ENCODE data around the gene MTMR1. TPM values are rescaled to one million over a fixed set of nuclear protein-coding genes. Genes with fewer than 3 reads are reported as not detected.

Gene MTMR1
- total RNA-seq, 1 donor from 2014 or later, result 28.4 TPM

DNA sequence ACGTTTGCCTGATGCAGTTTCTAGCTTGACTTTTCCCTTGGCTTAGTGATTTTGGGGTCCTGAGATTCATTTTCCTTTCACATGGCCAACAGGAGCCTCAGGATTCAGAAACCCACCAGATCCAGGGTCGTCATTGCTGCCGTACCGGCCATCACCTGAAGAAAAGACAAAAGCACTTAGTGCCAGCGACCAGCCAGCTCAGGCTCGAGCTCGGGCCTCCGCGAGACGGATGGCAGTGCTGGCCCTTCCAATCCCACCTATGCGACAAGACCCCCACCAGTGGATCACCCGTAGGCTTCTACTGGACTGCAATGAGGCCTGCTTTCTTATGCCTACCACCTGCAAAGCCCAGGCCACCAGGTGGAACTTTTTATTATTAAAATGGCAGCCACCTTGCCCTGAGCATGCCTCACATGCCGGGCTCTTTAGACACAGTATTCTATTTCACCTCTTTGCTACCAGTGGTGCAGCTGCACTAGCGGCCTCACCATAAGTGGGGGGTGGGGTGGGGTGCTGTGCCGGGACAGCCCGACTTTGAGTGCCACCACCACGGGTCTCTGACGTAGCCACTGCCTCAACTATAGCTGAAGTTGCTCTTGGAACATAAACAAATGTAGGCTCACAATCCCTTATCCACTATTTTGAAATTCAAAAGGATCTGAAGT, 84.3 kb downstream of the MTMR1 start:
- Mint-ChIP-seq H3K36me3 (ENCODE audit: insufficient read depth) (peaks cover 11% of the 10 kb centered on the region), H3K27ac (no peak overlapping the region), H3K9me3 (ENCODE audit: low read depth) (no peaks in the 10 kb centered on the region), H3K4me3 (ENCODE audit: low read depth) (no peak overlapping the region), H3K4me1 (ENCODE audit: low read depth) (no peaks in the 10 kb centered on the region), H3K27me3 (no peaks in the 10 kb centered on the region)
- no peak for DNase-seq (ENCODE audit: low spot score, unreplicated experiment)
- no peak for TF ChIP-seq CTCF (IDR thresholded peaks at IDR 0.05; ENCODE audit: unreplicated experiment)

DNA sequence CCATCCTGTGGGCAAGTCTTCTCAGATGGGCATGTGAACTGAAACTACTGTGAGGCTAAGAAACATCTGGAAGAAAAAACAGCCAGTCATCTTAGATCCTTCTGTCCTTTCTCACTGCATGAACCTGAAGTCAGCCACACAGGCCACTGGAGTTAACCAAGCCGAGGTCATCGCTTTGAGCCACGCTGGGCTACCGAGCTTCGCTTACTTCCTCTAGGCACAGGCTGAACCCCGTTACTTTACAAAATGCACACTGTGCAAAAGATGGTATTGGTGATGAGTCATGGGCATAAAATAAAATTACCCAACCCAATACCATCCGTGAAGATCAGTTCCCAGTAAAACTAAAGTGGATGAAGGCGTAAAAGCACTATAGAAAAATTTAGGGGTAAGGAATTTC, 86.2 kb downstream of the MTMR1 start:
- H3K9me3 Mint-ChIP-seq (ENCODE audit: low read depth), result no peaks in the 10 kb centered on the region

DNA sequence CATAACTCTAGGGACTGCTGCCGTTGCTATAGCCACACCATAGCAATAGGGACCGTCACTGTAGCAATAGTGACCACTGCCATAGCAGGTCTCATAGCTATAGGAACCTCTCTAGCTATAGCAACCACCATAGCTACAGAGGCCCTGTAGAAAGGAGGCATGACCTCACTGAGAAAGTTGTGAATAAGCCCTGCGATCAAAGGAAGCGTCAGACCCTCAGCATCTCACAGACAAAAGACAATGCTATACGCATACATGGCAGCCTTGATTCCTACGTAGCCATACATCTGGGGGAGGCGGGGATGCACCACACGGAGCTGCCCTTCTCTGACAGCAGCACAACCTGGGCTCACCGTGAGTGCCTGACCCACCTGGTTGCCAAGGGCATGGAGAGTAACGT, 88.5 kb downstream of the MTMR1 start:
- no peak for TF ChIP-seq CTCF (IDR thresholded peaks at IDR 0.05; ENCODE audit: unreplicated experiment)
- no peak for DNase-seq (ENCODE audit: low spot score, unreplicated experiment)
- Mint-ChIP-seq H3K27me3 (no peaks in the 10 kb centered on the region), H3K36me3 (ENCODE audit: insufficient read depth) (peaks cover 5% of the 10 kb centered on the region), H3K4me3 (ENCODE audit: low read depth) (no peak overlapping the region), H3K9me3 (ENCODE audit: low read depth) (no peaks in the 10 kb centered on the region), H3K4me1 (ENCODE audit: low read depth) (no peaks in the 10 kb centered on the region), H3K27ac (no peak overlapping the region)

More for the DNA sequence above, 86.2 kb downstream of the MTMR1 start:
- no peak for DNase-seq (ENCODE audit: low spot score, unreplicated experiment)
- no peak for TF ChIP-seq CTCF (IDR thresholded peaks at IDR 0.05; ENCODE audit: unreplicated experiment)
- no peak overlapping the region for H3K27ac Mint-ChIP-seq
- H3K4me3 Mint-ChIP-seq (ENCODE audit: low read depth), result no peak overlapping the region
- no peaks in the 10 kb centered on the region for H3K4me1 Mint-ChIP-seq (ENCODE audit: low read depth)
- H3K27me3 Mint-ChIP-seq, result no peaks in the 10 kb centered on the region
- peaks cover 8% of the 10 kb centered on the region for H3K36me3 Mint-ChIP-seq (ENCODE audit: insufficient read depth)

DNA sequence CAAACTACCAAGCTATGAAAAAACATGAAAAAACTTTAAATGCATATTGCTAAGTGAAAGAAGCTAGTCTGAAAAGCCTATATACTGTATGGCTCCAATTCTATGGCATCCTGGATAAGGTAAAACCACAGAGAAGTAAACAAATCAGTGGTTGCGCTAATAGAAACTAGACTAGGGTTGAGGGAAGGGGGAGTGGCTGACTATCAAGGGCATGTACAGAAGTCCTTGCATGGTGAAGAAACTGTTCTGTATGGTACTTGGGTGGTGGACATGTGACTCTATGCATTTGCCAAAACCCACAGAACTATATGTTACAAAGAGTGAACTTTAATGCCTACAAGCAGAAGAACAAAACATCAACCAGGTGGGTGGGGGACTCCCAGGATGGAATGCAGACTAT, 96.8 kb downstream of the MTMR1 start:
- Mint-ChIP-seq H3K27ac (no peak overlapping the region), H3K36me3 (ENCODE audit: insufficient read depth) (peaks cover 40% of the 10 kb centered on the region), H3K27me3 (no peaks in the 10 kb centered on the region), H3K4me3 (ENCODE audit: low read depth) (no peak overlapping the region), H3K4me1 (ENCODE audit: low read depth) (no peaks in the 10 kb centered on the region), H3K9me3 (ENCODE audit: low read depth) (peaks cover 8% of the 10 kb centered on the region)
- TF ChIP-seq CTCF (IDR thresholded peaks at IDR 0.05; ENCODE audit: unreplicated experiment), result no peak
- DNase-seq (ENCODE audit: low spot score, unreplicated experiment), result no peak

DNA sequence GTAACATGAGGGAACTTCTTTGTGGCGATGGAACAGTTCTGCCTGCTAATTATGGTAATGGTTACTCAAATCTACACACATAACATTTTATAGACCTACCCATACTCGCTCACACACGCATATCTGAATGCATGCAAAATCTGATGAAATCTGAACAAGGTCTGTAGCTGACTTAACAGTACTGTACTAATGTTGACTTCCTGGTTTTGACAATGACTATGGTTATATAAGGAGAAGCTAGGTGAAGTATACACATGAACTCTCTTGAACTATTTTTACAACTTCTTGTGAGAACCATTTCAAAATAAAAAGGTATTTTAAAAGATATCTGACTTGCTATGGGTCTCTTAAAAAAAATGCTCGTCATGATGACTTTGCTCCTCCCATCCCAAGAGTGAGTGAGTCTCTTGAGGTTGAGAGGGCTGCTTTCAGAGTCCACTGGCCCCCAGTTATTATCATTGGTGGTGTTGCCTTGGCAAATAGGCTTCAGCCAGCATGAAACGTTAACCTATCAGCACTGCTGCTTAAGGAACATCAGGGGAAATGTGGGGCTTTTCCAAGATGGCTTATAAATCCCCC, 99.8 kb downstream of the MTMR1 start:
- no peak for DNase-seq (ENCODE audit: low spot score, unreplicated experiment)
- peaks cover 8% of the 10 kb centered on the region for H3K9me3 Mint-ChIP-seq (ENCODE audit: low read depth)
- no peaks in the 10 kb centered on the region for H3K4me1 Mint-ChIP-seq (ENCODE audit: low read depth)
- no peaks in the 10 kb centered on the region for H3K27me3 Mint-ChIP-seq
- H3K27ac Mint-ChIP-seq, result no peak overlapping the region
- peaks cover 37% of the 10 kb centered on the region for H3K36me3 Mint-ChIP-seq (ENCODE audit: insufficient read depth)
- H3K4me3 Mint-ChIP-seq (ENCODE audit: low read depth), result no peak overlapping the region
- no peak for TF ChIP-seq CTCF (IDR thresholded peaks at IDR 0.05; ENCODE audit: unreplicated experiment)
